K562 (cell line): ENCODE measurements around the gene SIGLEC7. TPM values are rescaled to one million over a fixed set of nuclear protein-coding genes. Genes with fewer than 3 reads are reported as not detected.

Experiments
- ATAC-seq: fragments of 200-7000 bp; cut with Tn5 transposase; 3 replicates; pipeline ENCODE4 v1.9.1; 2020; ENCODE audit warnings: moderate library complexity
- BruUV-seq: library from RNA; stranded (reverse); fragments of 400-500 nt; replicated peaks from 2 replicates; lab custom pipeline; 2021; lab: Mats Ljungman, UMichigan
- CTCF ChIA-PET: fragments of 300-600 bp; formaldehyde crosslinking; extraction: SDS; loops from one replicate; lab custom pipeline; 2021; ENCODE audit warnings: low intra/inter-chr PET ratio; lab: Yijun Ruan, JAX
- POLR2A ChIA-PET: fragments of 300-600, 350-650 bp; sonication (Branson Sonifier 250); formaldehyde crosslinking; extraction: SDS; loops from one replicate; lab custom pipeline; 2021; ENCODE audit warnings: antibody characterized with exemption, inconsistent platforms; lab: Yijun Ruan, JAX
- DNase-seq, 4 experiments: peaks; one replicate each; pipeline versions ENCODE4 v3.0.0 to v3.0.0-alpha.2; 2011 to 2018; ENCODE audit warnings: low spot score in 3 of 4, mixed read lengths in 3 of 4; ENCODE audit errors: extremely low read depth in 1 of 4
- FAIRE-seq: peaks from 2 replicates; lab custom pipeline; 2011; peaks lifted over from hg19 to GRCh38; lab: Jason Lieb, UNC
- H2AFZ ChIP-seq: 2 replicates; pipeline ENCODE4 v1.6.0; 2011; ENCODE audit warnings: low read depth, low read length, control low read depth, inconsistent platforms
- H3K27ac ChIP-seq: fragments of 200-600 bp; 3 replicates; pipeline ENCODE4 v1.8.0; 2011; ENCODE audit warnings: low read depth, mild to moderate bottlenecking, control low read depth, inconsistent platforms, low read length, moderate library complexity, mixed read lengths; ENCODE audit errors: extremely low read depth
- H3K27me3 ChIP-seq, 2 experiments: fragments of 300-600 bp in 1 of 2; 2 replicates in 1 of 2; 3 replicates in 1 of 2; pipeline versions ENCODE4 v1.6.0 to v1.8.0; 2011; ENCODE audit warnings: inconsistent platforms in 2 of 2, low read length in 2 of 2, mild to moderate bottlenecking in 1 of 2, mixed read lengths in 1 of 2, moderate library complexity in 1 of 2; ENCODE audit not compliant: control insufficient read depth in 2 of 2, insufficient read depth in 2 of 2
- H3K36me3 ChIP-seq: fragments of 300-600 bp; 3 replicates; pipeline ENCODE4 v1.8.0; 2011; ENCODE audit warnings: mild to moderate bottlenecking, low read length, inconsistent platforms; ENCODE audit not compliant: control insufficient read depth, insufficient read depth
- H3K4me1 ChIP-seq, 2 experiments: fragments of 200-600 bp in 1 of 2; replicated peaks in 1 of 2; 2 replicates in 1 of 2; 3 replicates in 1 of 2; pipeline versions ENCODE4 v1.5.1 to v1.8.0; 2011; ENCODE audit warnings: inconsistent platforms in 2 of 2, low read length in 2 of 2, mild to moderate bottlenecking in 1 of 2, mixed read lengths in 1 of 2, moderate library complexity in 1 of 2; ENCODE audit not compliant: control insufficient read depth in 2 of 2, insufficient read depth in 2 of 2
- H3K4me2 ChIP-seq: 2 replicates; pipeline ENCODE4 v1.6.1; 2011; ENCODE audit warnings: low read length, control low read depth, inconsistent platforms, mixed read lengths; ENCODE audit not compliant: insufficient read depth
- H3K4me3 ChIP-seq: fragments of 200-600 bp; sonication (generic), shearing (Covaris generic); 2 replicates; pipeline ENCODE4 v1.5.1; 2016; ENCODE audit warnings: control low read depth, inconsistent platforms
- H3K79me2 ChIP-seq: fragments of 200-600 bp; 3 replicates; pipeline ENCODE4 v1.8.0; 2011; ENCODE audit warnings: low read length, inconsistent platforms; ENCODE audit not compliant: control insufficient read depth, insufficient read depth
- H3K9ac ChIP-seq, 2 experiments: 2 replicates each; pipeline versions ENCODE4 v1.6.0 to v1.6.1; 2011; ENCODE audit warnings: low read depth in 2 of 2, low read length in 2 of 2, control low read depth in 1 of 2, inconsistent platforms in 1 of 2, mild to moderate bottlenecking in 1 of 2, mixed read lengths in 1 of 2; ENCODE audit not compliant: insufficient read depth in 1 of 2
- H3K9me1 ChIP-seq: one replicate; pipeline ENCODE4 v1.6.0; 2011; ENCODE audit warnings: inconsistent platforms, mild to moderate bottlenecking, low read length, moderate library complexity; ENCODE audit not compliant: control insufficient read depth, insufficient read depth
- H3K9me3 ChIP-seq: replicated peaks from 2 replicates; pipeline ENCODE4 v1.5.1; 2011; ENCODE audit warnings: low read depth, low read length, inconsistent platforms; ENCODE audit not compliant: control insufficient read depth, insufficient read depth
- H4K20me1 ChIP-seq: replicated peaks from 2 replicates; pipeline ENCODE4 v1.6.1; 2011; ENCODE audit warnings: low read length, inconsistent platforms, mixed read lengths; ENCODE audit not compliant: control insufficient read depth, insufficient read depth
- CBX1 ChIP-seq: sonication (generic); IDR thresholded peaks from 2 replicates; pipeline ENCODE4 v1.6.1; 2016; ENCODE audit warnings: antibody characterized with exemption, low read depth, mild to moderate bottlenecking
- CC2D1A ChIP-seq: fragments of 450-650 bp; IDR thresholded peaks from 2 replicates; pipeline ENCODE4 v1.6.1; 2017; ENCODE audit warnings: mild to moderate bottlenecking
- ELF1 ChIP-seq: fragments of 200-800 bp; sonication (Bioruptor generic); IDR thresholded peaks from 2 replicates; pipeline ENCODE4 v1.6.1; 2016; ENCODE audit warnings: missing genetic modification characterization, missing compliant biosample characterization
- HDAC1 ChIP-seq, 2 experiments: fragments of 450-650 bp; IDR thresholded peaks; 2 replicates each; pipeline ENCODE4 v1.6.1; 2016 to 2017; ENCODE audit warnings: inconsistent platforms in 1 of 2, mild to moderate bottlenecking in 1 of 2, moderate library complexity in 1 of 2
- KLF13 ChIP-seq: fragments of 450-650 bp; IDR thresholded peaks from 2 replicates; pipeline ENCODE4 v1.6.1; 2016; ENCODE audit warnings: missing genetic modification characterization, low read depth, mild to moderate bottlenecking, missing compliant biosample characterization, moderate library complexity, borderline replicate concordance
- SAFB ChIP-seq: fragments of 200-400 bp; formaldehyde crosslinking; IDR thresholded peaks from 2 replicates; pipeline ENCODE4 v1.6.1; 2017; ENCODE audit warnings: low read depth, low read length, borderline replicate concordance
- SMARCC2 ChIP-seq: fragments of 450-650 bp; IDR thresholded peaks from 2 replicates; pipeline ENCODE4 v1.6.1; 2017; ENCODE audit warnings: antibody characterized with exemption, moderate library complexity, mild to moderate bottlenecking, low read depth
- ZKSCAN8 ChIP-seq: fragments of 200-800 bp; sonication (Bioruptor generic); IDR thresholded peaks from 2 replicates; pipeline ENCODE4 v1.6.1; 2016; ENCODE audit warnings: missing genetic modification characterization, missing compliant biosample characterization
- ZNF263 ChIP-seq: sonication (generic); formaldehyde crosslinking; IDR thresholded peaks from 2 replicates; pipeline ENCODE4 v1.8.0; 2022; ENCODE audit warnings: mild to moderate bottlenecking, missing genetic modification reagents, borderline replicate concordance
- ZNF436 ChIP-seq: fragments of 250-450, 450-650 bp; sonication (Bioruptor Pico); formaldehyde crosslinking; IDR thresholded peaks from 2 replicates; pipeline ENCODE4 v1.7.0; 2020; ENCODE audit warnings: mild to moderate bottlenecking
- WGBS: fragments of 100-300 bp; shearing (Covaris generic); methylation state at CpG from one replicate; pipeline ENCODE4 v1.1.6; 2016; ENCODE audit warnings: low coverage, mixed read lengths; ENCODE audit not compliant: insufficient coverage; ENCODE audit errors: missing lambda C conversion rate; 5-methylcytosine and 5-hydroxymethylcytosine counted together
- in situ Hi-C: fragments of 300-500 bp; cut with MboI; formaldehyde crosslinking; loops from 4 replicates; pipeline ENCODE4 v1.15.0; 2018; ENCODE audit warnings: inconsistent platforms, mixed read lengths
- intact Hi-C: fragments of 100-400 bp; cut with micrococcal nuclease; formaldehyde crosslinking; loops from 2 replicates; pipeline ENCODE4 v1.14.2; 2022
- polyA plus RNA-seq, 8 experiments: library from polyadenylated mRNA; depleted of rRNA in 4 of 8; stranded (reverse) in 5 of 8; unstranded in 3 of 8; fragments of >200 nt; fragmentation: Nextera tagmentation in 2 of 8; fragmentation: Illumina TruSeq in 1 of 8; extraction: Ambion mirVana in 2 of 8; extraction: Trizol in 1 of 8; gene quantifications; 2 replicates each; pipeline versions ENCODE4 v1.2.1 to v1.2.3, GENCODE V29; 2011 to 2014; ENCODE audit warnings: inconsistent platforms in 1 of 8, missing spikeins in 1 of 8
- total RNA-seq, 7 experiments: library from RNA; depleted of rRNA in 6 of 7; stranded (reverse); fragments of >200 nt in 6 of 7; fragmentation: Illumina TruSeq in 2 of 7; extraction: Trizol in 2 of 7; gene quantifications; 2 replicates each; pipeline versions ENCODE4 v1.2.1 to v1.2.3, GENCODE V29; 2011 to 2021; ENCODE audit warnings: low replicate concordance in 1 of 7
- TF ChIP-seq, protein P1 (sequence below): fragments of 250-450 bp; sonication (Bioruptor Pico); IDR thresholded peaks from 2 replicates; pipeline ENCODE4 v1.9.0; 2021; ENCODE audit warnings: mild to moderate bottlenecking, inconsistent platforms
- TF ChIP-seq, protein P2 (sequence below): fragments of 250-450 bp; sonication (Bioruptor Pico); IDR thresholded peaks from 2 replicates; pipeline ENCODE4 v1.4.0; 2020; ENCODE audit warnings: mild to moderate bottlenecking, moderate library complexity, borderline replicate concordance

Gene SIGLEC7
- total and polyA plus RNA-seq, 9 of the 15 experiments (the other 6 are each of a cell fraction or from before 2014, with no cell fraction given), result 0.10 to 0.12 TPM; not detected in 7

DNA sequence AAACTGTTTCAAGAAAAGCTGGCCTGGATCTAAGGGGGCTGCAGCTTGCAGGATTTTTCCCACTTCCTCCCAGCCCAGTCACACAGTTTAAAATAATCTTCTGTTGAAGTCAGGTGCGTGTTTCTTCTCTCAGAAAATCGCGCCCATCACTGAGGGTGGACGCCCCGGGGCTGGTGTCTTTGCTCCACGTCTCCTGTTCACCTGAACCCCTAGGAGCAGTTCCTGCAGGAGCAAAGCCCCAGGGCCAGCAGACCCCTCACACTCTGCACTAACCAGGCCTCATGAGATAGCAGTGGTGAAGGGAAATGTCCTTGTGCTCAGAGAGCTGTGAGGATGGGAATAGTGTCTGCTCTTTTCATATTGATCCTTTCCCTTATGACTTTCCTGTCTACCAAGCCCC is 920 bp upstream of the SIGLEC7 start:
- Histone ChIP-seq H3K4me1 (peaks cover 16% of the 10 kb centered on the region in 2 experiments), H3K4me2 (no peak overlapping the region), H3K9me3 (no peaks in the 10 kb centered on the region; the same call in 1 of the 2 replicates), H2AFZ (no peak overlapping the region), H3K79me2 (no peaks in the 10 kb centered on the region), H3K9me1 (no peaks in the 10 kb centered on the region), H4K20me1 (peaks cover 4% of the 10 kb centered on the region; the same call in 1 of the 2 replicates), H3K27ac (no peak overlapping the region), H3K9ac (no peak overlapping the region), H3K4me3 (no peak overlapping the region), H3K36me3 (no peaks in the 10 kb centered on the region), H3K27me3 (peaks cover 11 to 60% of the 10 kb centered on the region in 2 experiments; a peak in 4 of 5 replicates)
- intact Hi-C loops, result no loop called here
- 3% methylated on average over 6 of the region's 6 CpGs for WGBS
- ChIA-PET POLR2A (no interaction called here), CTCF (no interaction called here)
- no peak for ATAC-seq
- no peak for DNase-seq
- no TSS peak for BruUV-seq
- in situ Hi-C loops, result no loop called here
- FAIRE-seq, result no peak
- TF ChIP-seq, protein P1, sequence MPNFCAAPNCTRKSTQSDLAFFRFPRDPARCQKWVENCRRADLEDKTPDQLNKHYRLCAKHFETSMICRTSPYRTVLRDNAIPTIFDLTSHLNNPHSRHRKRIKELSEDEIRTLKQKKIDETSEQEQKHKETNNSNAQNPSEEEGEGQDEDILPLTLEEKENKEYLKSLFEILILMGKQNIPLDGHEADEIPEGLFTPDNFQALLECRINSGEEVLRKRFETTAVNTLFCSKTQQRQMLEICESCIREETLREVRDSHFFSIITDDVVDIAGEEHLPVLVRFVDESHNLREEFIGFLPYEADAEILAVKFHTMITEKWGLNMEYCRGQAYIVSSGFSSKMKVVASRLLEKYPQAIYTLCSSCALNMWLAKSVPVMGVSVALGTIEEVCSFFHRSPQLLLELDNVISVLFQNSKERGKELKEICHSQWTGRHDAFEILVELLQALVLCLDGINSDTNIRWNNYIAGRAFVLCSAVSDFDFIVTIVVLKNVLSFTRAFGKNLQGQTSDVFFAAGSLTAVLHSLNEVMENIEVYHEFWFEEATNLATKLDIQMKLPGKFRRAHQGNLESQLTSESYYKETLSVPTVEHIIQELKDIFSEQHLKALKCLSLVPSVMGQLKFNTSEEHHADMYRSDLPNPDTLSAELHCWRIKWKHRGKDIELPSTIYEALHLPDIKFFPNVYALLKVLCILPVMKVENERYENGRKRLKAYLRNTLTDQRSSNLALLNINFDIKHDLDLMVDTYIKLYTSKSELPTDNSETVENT (CRISPR knock-in tag), result no peak
- TF ChIP-seq ZKSCAN8 (CRISPR knock-in tag) (no peak), ELF1 (tag) (no peak), ZNF436 (CRISPR knock-in tag) (no peak), CBX1 (no peak), SMARCC2 (no peak), KLF13 (tag) (no peak), ZNF263 (CRISPR knock-in tag) (no peak), SAFB (no peak), CC2D1A (no peak), HDAC1 (IDR thresholded peaks at IDR 0.05) (no peak)
- TF ChIP-seq, protein P2, sequence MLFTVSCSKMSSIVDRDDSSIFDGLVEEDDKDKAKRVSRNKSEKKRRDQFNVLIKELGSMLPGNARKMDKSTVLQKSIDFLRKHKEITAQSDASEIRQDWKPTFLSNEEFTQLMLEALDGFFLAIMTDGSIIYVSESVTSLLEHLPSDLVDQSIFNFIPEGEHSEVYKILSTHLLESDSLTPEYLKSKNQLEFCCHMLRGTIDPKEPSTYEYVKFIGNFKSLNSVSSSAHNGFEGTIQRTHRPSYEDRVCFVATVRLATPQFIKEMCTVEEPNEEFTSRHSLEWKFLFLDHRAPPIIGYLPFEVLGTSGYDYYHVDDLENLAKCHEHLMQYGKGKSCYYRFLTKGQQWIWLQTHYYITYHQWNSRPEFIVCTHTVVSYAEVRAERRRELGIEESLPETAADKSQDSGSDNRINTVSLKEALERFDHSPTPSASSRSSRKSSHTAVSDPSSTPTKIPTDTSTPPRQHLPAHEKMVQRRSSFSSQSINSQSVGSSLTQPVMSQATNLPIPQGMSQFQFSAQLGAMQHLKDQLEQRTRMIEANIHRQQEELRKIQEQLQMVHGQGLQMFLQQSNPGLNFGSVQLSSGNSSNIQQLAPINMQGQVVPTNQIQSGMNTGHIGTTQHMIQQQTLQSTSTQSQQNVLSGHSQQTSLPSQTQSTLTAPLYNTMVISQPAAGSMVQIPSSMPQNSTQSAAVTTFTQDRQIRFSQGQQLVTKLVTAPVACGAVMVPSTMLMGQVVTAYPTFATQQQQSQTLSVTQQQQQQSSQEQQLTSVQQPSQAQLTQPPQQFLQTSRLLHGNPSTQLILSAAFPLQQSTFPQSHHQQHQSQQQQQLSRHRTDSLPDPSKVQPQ (CRISPR knock-in tag), result no peak
